Measurements from ENCODE around the gene ALG11. TPM values are rescaled to one million over a fixed set of nuclear protein-coding genes. Genes with fewer than 3 reads are reported as not detected.
"Not testable (repeated sequence)": the region's sequence is repeated elsewhere in the genome, so short reads cannot be mapped to it uniquely, and the experiment has no call there.

The ALG11 gene
- total RNA-seq, 4 donors from 2014 or later = 15.2 to 21.9 (median 19.6) TPM

DNA sequence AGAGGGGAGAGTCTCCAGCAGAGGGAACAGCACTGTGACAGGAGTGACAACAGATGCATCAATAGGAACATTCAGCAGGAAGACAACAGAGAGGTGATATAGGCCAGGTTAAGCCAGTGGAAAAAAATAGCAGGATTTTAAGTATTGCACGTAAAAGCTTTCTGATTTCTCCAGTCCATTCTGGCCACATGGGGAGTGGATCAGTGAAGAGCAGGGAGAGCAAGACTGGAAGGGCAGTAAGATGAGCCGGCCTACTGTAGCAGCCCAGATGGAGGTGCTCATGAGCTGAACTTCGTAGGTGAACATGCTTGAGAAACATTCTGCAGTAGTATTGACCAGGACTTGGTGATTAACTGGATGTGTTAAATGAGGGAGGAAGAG, 14.0 kb downstream of the ALG11 start:
- 91 to 93% methylated on average over 3 of the region's 3 CpGs for WGBS, 2 donors (ENCODE audit: low coverage in 1 of 2)
- peaks cover 0 to 7% (median 0%) of the 10 kb centered on the region in 3 donors for H3K4me1 ChIP-seq
- ATAC-seq = no peak
- H3K9me3 ChIP-seq = no peaks in the 10 kb centered on the region
- no peak overlapping the region for H3K4me3 ChIP-seq
- H3K27ac ChIP-seq = no peak overlapping the region
- H3K36me3 ChIP-seq = peaks cover 0 to 70% of the 10 kb centered on the region in 2 donors
- TF ChIP-seq CTCF (IDR thresholded peaks at IDR 0.05) (no peak), POLR2A (IDR thresholded peaks at IDR 0.05) (no peak), POLR2AphosphoS5 (IDR thresholded peaks at IDR 0.05) (no peak), EP300 (IDR thresholded peaks at IDR 0.05) (no peak)
- no peaks in the 10 kb centered on the region for H3K27me3 ChIP-seq

GRCh38 chr13:52027832-52028231, 15.6 kb downstream of the ALG11 start:
- Histone ChIP-seq H3K4me1 (peaks cover 0 to 7% (median 0%) of the 10 kb centered on the region in 3 donors), H3K4me3 (no peak overlapping the region), H3K36me3 (peaks cover 0 to 55% of the 10 kb centered on the region in 2 donors), H3K27me3 (no peaks in the 10 kb centered on the region), H3K9me3 (no peaks in the 10 kb centered on the region), H3K27ac (no peak overlapping the region)
- no peak for ATAC-seq
- TF ChIP-seq POLR2A (IDR thresholded peaks at IDR 0.05) = no peak
- TF ChIP-seq POLR2AphosphoS5 (IDR thresholded peaks at IDR 0.05) = no peak
- no peak for TF ChIP-seq CTCF (IDR thresholded peaks at IDR 0.05)
- no peak for TF ChIP-seq EP300 (IDR thresholded peaks at IDR 0.05)
- WGBS, 2 donors (ENCODE audit: low coverage in 1 of 2) = 80 to 100% methylated on average over 1 of the region's 1 CpG

DNA sequence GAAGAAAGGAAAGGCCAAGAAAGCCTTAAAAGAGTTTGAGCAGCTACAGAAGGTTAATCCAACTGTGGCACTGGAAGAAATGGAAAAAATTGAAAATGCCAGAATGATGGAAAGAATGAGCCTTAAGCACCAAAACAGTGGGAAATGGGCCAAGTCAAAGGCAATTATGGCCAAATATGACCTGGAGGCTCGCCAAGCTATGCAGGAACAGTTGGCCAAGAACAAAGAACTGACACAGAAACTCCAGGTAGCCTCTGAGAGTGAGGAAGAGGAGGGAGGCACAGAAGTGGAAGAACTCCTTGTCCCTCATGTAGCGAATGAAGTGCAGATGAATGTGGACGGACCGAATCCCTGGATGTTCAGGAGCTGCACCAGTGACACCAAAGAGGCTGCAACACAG, 17.4 kb downstream of the ALG11 start:
- ATAC-seq = no peak
- WGBS, 2 donors (ENCODE audit: low coverage in 1 of 2) = 92 to 94% methylated on average over 1 to 4 of the region's 4 CpGs

DNA sequence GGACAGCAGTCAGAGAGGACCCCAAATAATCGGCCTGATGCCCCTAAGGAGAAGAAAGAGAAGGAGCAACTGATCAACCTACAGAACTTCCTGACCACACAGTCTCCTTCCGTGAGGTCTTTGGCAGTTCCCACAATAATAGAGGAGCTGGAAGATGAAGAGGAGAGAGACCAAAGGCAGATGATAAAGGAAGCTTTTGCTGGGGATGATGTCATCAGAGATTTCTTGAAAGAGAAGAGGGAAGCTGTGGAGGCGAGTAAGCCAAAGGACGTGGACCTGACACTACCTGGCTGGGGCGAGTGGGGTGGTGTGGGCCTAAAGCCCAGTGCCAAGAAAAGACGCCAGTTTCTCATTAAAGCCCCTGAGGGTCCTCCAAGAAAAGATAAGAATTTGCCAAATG, 18.2 kb downstream of the ALG11 start:
- ATAC-seq, H3K9me3 ChIP-seq, H3K27me3 ChIP-seq, H3K4me1 ChIP-seq, H3K4me3 ChIP-seq, H3K27ac ChIP-seq: not testable (repeated sequence)
- H3K36me3 ChIP-seq = peaks cover 0 to 29% of the 10 kb centered on the region in 2 donors
- WGBS, 2 donors (ENCODE audit: low coverage in 1 of 2) = 93 to 100% methylated on average over 2 to 6 of the region's 6 CpGs

More for the DNA sequence above, 17.4 kb downstream of the ALG11 start:
- TF ChIP-seq CTCF (IDR thresholded peaks at IDR 0.05) = no peak
- no peak for TF ChIP-seq EP300 (IDR thresholded peaks at IDR 0.05)
- no peak for TF ChIP-seq POLR2AphosphoS5 (IDR thresholded peaks at IDR 0.05)
- TF ChIP-seq POLR2A (IDR thresholded peaks at IDR 0.05) = no peak
- no peak overlapping the region for H3K4me3 ChIP-seq
- H3K27ac ChIP-seq = no peak overlapping the region
- no peaks in the 10 kb centered on the region for H3K27me3 ChIP-seq
- peaks cover 0 to 7% (median 0%) of the 10 kb centered on the region in 3 donors for H3K4me1 ChIP-seq
- H3K36me3 ChIP-seq = peaks cover 0 to 37% of the 10 kb centered on the region in 2 donors
- H3K9me3 ChIP-seq = no peaks in the 10 kb centered on the region

GRCh38 chr13:52033039-52033438, 20.8 kb downstream of the ALG11 start:
- WGBS, 2 donors (ENCODE audit: low coverage in 1 of 2) = 76 to 80% methylated on average over 2 of the region's 2 CpGs
- no peak overlapping the region for H3K4me3 ChIP-seq
- no peak overlapping the region for H3K27ac ChIP-seq
- H3K4me1 ChIP-seq = peaks cover 0 to 7% (median 0%) of the 10 kb centered on the region in 3 donors
- TF ChIP-seq CTCF (IDR thresholded peaks at IDR 0.05) = no peak
- TF ChIP-seq POLR2AphosphoS5 (IDR thresholded peaks at IDR 0.05) = no peak
- TF ChIP-seq POLR2A (IDR thresholded peaks at IDR 0.05) = no peak
- TF ChIP-seq EP300 (IDR thresholded peaks at IDR 0.05) = no peak
- peaks cover 0 to 13% of the 10 kb centered on the region in 2 donors for H3K36me3 ChIP-seq
- no peaks in the 10 kb centered on the region for H3K27me3 ChIP-seq
- no peaks in the 10 kb centered on the region for H3K9me3 ChIP-seq
- ATAC-seq = no peak
